VCaP (cell line): Measurements from ENCODE around the gene NT5C1B.

Experiments
- H3K27ac ChIP-seq: fragments of 450-650 bp; 2 replicates; pipeline ENCODE4 v1.5.1; 2017
- CTCF ChIP-seq: fragments of 450-650 bp; conservative IDR thresholded peaks from 2 replicates; pipeline ENCODE4 v1.5.1; 2017; ENCODE audit warnings: mild to moderate bottlenecking, moderate library complexity

Gene NT5C1B

GRCh38 chr2:18611184-18611583 lies 21.8 kb upstream of the NT5C1B start:
- no peak for TF ChIP-seq CTCF

GRCh38 chr2:18610651-18611050 lies 21.3 kb upstream of the NT5C1B start:
- no peak overlapping the region for H3K27ac ChIP-seq
- TF ChIP-seq CTCF = no peak

More at GRCh38 chr2:18611184-18611583, 21.8 kb upstream of the NT5C1B start:
- H3K27ac ChIP-seq = no peak overlapping the region

- H3K27ac ChIP-seq = no peak overlapping the region
- no peak for TF ChIP-seq CTCF
These were observed 20.7 kb upstream of the NT5C1B start for GRCh38 chr2:18610090-18610489.

- H3K27ac ChIP-seq = no peak overlapping the region
- no peak for TF ChIP-seq CTCF
These were observed 15.7 kb upstream of the NT5C1B start for GRCh38 chr2:18605115-18605514.

- H3K27ac ChIP-seq = no peak overlapping the region
- no peak for TF ChIP-seq CTCF
These were observed 15.1 kb upstream of the NT5C1B start for GRCh38 chr2:18604531-18604885.

- TF ChIP-seq CTCF = no peak
- no peak overlapping the region for H3K27ac ChIP-seq
These were observed 14.6 kb upstream of the NT5C1B start for GRCh38 chr2:18603854-18604530.

- TF ChIP-seq CTCF = no peak; the same call in 1 of the 2 replicates
- H3K27ac ChIP-seq = no peak overlapping the region
These were observed 12.9 kb upstream of the NT5C1B start for GRCh38 chr2:18602298-18602697.
